GM12892 (cell line): ENCODE results near the gene RIN2.

ENCODE experiments used
- DNase-seq: peaks from one replicate; pipeline ENCODE4 v3.0.0; 2011; ENCODE audit not compliant: insufficient read length
- FAIRE-seq: peaks from 2 replicates; lab custom pipeline; 2011; peaks lifted over from hg19 to GRCh38; lab: Jason Lieb, UNC
- POLR2A ChIP-seq: IDR thresholded peaks from 2 replicates; pipeline ENCODE4 v1.6.1; 2011; ENCODE audit warnings: low read depth, low read length, control low read depth
- POLR2AphosphoS5 ChIP-seq: IDR thresholded peaks from 2 replicates; pipeline ENCODE4 v1.6.1; 2011; ENCODE audit warnings: low read depth, low read length, control low read depth
- TAF1 ChIP-seq: IDR thresholded peaks from 2 replicates; pipeline ENCODE4 v1.6.1; 2011; ENCODE audit warnings: low read depth, mild to moderate bottlenecking, control low read depth, low read length, borderline replicate concordance

The RIN2 gene

DNA sequence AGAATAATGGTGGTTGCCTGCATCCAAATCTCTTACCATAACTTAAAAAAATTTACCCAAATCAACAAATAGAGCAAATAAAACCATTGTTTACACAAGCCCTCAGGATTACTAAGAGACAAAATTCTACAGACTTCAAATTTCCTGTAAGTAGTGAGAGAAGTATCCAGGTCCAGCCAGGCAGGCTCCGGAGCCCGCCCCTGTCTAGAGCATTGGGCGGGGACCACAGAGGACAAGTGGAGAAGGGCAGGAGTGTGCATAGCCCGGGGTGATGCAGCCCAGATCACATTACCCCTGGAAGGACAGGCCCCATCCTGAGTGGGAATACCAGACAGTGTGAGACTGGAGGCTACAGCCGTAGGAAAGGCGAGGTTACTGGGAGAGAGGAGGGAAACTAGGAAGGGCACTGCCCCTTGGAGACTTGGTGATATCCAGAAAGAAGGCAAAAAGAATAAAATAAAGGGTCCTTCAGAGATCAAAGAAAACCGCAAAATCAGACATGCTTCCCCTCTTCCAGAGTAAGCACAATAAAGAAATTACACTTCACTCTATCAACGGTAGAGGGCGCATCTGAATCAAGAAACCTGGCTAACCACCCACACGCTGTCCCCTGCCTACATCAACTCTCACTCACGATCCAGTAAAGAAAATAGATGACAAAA is 26.6 kb downstream of the RIN2 start:
- FAIRE-seq (no peak), DNase-seq (no peak)
- TF ChIP-seq TAF1 (no peak), POLR2A (no peak), POLR2AphosphoS5 (no peak)

- TF ChIP-seq POLR2A: no peak
- no peak for TF ChIP-seq POLR2AphosphoS5
- no peak for TF ChIP-seq TAF1
- FAIRE-seq: no peak
- no peak for DNase-seq
These were observed 27.3 kb downstream of the RIN2 start for GRCh38 chr20:19785173-19785982.

DNA sequence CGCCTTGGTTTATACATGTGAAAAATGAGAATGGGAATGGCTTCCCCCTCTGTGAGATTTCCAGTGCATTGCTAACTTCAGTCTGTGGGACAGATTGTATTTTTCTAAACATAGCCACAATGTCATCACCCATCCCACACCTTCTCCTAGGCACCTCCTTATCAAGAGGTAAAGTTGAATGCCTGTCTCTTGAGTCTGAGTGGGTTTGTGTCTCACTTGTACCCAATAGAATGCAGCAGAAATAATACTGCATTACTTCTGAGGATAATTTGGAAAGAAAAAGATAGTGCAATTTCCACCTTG is 27.9 kb downstream of the RIN2 start:
- TF ChIP-seq POLR2A (no peak), TAF1 (no peak), POLR2AphosphoS5 (no peak)
- no peak for FAIRE-seq
- DNase-seq: no peak

DNA sequence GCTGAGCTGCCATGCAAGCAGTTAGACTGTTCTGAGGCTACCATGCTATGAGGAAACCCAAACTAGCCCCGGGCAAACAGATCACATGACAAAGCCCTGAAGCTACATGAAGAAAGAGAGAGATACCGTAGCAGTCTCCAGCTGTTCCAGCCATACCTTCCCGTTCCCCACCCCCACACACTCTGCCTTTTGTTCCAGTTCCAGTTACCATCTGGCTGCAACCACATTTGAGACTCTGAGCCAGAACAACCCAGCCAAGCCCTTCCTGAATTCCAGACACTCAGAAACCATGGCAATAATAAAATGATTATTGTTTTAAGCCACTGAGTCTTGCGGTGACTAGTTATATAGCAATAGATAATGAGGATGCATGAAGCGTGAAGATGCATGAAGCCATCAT is 28.3 kb downstream of the RIN2 start:
- no peak for DNase-seq

DNA sequence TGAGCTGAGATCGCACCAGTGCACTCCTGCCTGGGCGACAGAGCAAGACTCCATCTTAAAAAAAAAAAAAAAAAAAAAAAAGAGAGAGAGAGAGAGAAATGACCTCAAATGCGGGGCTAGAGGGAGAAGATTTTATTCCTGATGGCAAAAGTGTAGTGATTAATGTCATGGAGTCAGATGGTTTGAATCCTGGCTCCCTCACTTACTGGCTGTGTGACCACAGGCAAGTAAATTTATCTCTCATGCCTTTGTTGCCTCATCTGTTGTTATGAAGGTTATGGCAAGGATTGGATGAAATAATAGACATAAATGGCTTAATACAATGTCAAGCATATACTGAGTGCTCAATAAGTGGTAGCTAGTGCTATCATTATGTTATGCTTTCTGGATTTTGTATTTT is 29.3 kb downstream of the RIN2 start:
- FAIRE-seq: no peak
- TF ChIP-seq TAF1: no peak
- no peak for TF ChIP-seq POLR2A
- TF ChIP-seq POLR2AphosphoS5: no peak
- no peak for DNase-seq

More for the DNA sequence above, 28.3 kb downstream of the RIN2 start:
- FAIRE-seq: no peak
- TF ChIP-seq POLR2A: no peak
- TF ChIP-seq TAF1: no peak
- no peak for TF ChIP-seq POLR2AphosphoS5

GRCh38 chr20:19789009-19789408 is 31.0 kb downstream of the RIN2 start:
- FAIRE-seq: no peak
- no peak for TF ChIP-seq TAF1
- TF ChIP-seq POLR2AphosphoS5: no peak
- no peak for TF ChIP-seq POLR2A

GRCh38 chr20:19789446-19789845 is 31.4 kb downstream of the RIN2 start:
- DNase-seq (no peak), FAIRE-seq (no peak)
- no peak for TF ChIP-seq POLR2AphosphoS5
- TF ChIP-seq POLR2A: no peak
- TF ChIP-seq TAF1: no peak

More at GRCh38 chr20:19789009-19789408, 31.0 kb downstream of the RIN2 start:
- DNase-seq: no peak

- DNase-seq (no peak), FAIRE-seq (no peak)
- TF ChIP-seq TAF1 (no peak), POLR2AphosphoS5 (no peak), POLR2A (no peak)
These were observed 33.8 kb downstream of the RIN2 start for GRCh38 chr20:19791887-19792286.

GRCh38 chr20:19793716-19794115 is 35.7 kb downstream of the RIN2 start:
- DNase-seq (no peak), FAIRE-seq (no peak)
- TF ChIP-seq POLR2AphosphoS5 (no peak), POLR2A (no peak)

DNA sequence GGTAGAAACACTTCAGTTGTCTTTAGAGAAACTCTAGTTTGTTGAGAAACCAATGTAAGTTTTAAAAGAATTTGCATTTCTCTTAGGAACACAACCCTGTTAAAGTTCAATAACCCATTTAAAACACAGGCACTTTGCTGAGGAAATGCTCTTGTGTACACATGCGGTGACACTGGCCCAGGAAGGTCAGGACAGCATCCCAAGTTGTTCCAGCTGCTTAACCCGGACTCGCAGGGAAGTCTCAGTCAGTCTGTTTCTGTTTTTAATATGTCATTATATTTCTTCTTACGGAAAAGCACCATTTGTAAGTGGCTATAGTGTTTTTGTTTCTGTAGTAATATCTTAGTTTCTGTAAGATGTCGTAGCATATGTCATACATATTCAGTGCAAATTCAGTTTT is 36.9 kb downstream of the RIN2 start:
- FAIRE-seq (no peak), DNase-seq (no peak)
- TF ChIP-seq TAF1 (no peak), POLR2AphosphoS5 (no peak), POLR2A (no peak)

GRCh38 chr20:19799325-19799724 is 41.3 kb downstream of the RIN2 start:
- DNase-seq: no peak
- TF ChIP-seq TAF1 (no peak), POLR2A (no peak), POLR2AphosphoS5 (no peak)
- FAIRE-seq: no peak

DNA sequence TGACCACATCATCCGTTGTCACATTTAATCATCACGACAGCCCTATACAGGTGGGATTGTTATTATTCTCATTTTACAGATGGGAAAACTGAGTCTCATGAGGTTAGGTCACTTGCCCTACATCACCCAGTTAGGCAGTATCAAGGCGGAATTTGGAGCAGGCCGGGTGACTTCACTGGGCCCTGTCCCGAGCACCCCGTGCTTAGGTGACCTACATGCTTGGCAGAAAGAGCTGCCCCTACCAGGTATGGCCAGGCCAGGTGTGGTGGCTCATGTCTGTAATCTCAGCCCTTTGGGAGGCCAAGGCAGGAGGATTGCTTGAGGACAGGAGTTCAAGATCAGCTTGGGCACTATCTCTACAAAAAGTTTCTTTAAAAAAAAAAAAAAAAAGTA is 44.0 kb downstream of the RIN2 start:
- FAIRE-seq: no peak
- TF ChIP-seq POLR2AphosphoS5: no peak
- no peak for TF ChIP-seq TAF1
- no peak for TF ChIP-seq POLR2A

More for the DNA sequence above, 44.0 kb downstream of the RIN2 start:
- DNase-seq: no peak
